ENCODE measurements around the gene ANO9.

ANO9 gene

DNA sequence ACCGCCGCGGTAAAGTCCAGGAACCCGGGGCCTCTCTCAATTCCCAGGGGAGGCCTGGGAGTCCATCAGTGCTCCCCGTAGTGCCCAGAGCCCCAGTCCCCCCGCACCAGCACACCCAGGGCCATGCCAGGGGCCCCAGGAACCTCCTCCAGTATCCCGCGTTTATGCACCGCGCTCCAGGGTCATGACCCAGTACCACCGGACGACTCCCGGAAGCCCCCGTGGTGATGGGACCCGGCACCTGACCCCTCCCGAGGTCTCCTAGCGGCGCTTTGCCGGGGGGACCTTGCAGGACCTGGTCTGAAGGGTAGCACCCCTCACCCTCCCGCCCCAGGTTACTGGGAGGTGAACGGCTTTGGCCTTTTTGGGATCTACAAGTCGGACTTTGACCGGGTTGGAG is 61.3 kb downstream of the ANO9 start:
- DNase-seq, result no peak

DNA sequence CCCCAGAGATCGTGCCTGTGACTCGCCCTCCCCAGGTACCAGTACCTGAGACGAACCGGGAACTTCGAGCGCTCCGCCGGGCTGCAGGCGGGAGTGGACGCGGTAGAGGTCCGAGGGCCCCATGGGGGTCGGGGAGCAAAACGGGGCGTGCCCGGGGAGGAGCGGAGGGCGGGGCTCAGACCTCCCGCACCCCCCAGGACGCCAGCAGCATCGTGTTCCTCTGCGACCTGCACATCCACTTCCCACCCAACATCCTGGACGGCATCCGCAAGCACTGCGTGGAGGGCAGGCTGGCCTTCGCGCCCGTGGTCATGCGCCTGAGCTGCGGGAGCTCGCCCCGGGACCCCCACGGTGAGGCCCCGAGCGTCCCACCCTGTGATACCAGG is 61.7 kb downstream of the ANO9 start:
- DNase-seq, result no peak

DNA sequence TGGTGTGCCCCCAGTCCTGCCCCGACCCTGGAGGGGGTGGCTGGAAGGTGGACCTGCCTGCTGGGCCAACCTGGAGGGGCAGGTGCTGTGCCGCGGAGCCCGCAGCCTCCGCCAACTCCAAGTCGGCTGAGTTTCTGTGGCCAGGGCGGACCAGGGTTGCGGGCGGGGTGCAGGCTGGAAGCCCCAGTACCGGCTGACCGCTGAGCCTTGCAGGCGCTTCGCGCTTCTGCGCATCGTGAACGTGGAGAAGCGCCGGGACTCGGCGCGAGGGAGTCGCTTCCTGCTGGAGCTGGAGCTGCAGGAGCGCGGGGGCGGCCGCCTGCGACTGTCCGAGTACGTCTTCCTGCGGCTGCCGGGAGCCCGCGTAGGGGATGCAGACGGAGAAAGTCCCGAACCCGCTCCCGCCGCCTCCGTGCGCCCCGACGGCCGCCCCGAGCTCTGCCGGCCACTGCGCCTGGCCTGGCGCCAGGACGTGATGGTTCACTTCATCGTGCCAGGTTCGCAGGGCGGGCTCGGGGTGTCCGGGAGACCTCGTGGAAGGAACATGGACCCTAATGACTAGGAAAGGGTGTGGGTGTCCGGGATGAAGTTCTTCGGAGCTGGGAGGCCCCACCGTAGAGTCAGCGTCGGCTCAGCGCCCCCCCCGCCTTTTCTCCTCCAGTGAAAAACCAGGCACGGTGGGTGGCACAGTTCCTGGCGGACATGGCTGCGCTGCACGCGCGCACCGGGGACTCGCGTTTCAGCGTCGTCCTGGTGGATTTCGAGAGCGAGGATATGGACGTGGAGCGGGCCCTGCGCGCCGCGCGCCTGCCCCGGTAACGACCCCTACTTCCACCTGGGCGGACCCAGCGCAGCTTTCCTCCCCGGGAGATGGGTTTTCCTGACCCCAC is 62.4 kb downstream of the ANO9 start:
- no peak for DNase-seq

DNA sequence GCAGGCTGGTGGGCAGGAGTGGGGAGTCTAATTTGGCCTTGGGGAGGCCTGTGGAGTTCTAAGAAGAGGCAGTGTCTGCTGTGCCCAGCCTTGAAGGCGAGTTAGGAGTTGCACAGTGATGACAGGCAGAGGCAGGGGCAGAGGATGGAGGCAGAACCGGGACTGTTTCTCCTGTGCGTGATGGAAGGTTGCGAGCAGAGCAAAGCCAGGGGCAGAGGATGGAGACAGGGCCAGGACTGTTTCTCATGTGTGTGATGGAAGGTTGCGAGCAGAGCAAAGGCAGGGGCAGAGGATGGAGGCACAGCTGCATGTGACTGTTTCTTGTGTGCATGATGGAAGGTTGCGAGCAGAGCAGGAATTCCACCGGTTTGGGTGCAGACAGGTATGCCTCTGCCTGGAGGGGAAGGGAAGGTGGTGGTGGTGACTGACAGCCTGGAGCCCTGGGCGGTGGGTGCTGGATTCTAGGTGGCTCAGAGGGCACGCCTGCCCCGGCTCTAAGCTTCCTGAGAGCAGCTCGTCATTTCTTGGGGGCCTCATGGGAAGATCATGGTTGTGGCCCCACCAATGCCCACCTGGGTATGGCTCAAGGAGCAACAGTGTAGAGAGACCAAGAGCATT is 63.8 kb downstream of the ANO9 start:
- DNase-seq, result no peak

DNA sequence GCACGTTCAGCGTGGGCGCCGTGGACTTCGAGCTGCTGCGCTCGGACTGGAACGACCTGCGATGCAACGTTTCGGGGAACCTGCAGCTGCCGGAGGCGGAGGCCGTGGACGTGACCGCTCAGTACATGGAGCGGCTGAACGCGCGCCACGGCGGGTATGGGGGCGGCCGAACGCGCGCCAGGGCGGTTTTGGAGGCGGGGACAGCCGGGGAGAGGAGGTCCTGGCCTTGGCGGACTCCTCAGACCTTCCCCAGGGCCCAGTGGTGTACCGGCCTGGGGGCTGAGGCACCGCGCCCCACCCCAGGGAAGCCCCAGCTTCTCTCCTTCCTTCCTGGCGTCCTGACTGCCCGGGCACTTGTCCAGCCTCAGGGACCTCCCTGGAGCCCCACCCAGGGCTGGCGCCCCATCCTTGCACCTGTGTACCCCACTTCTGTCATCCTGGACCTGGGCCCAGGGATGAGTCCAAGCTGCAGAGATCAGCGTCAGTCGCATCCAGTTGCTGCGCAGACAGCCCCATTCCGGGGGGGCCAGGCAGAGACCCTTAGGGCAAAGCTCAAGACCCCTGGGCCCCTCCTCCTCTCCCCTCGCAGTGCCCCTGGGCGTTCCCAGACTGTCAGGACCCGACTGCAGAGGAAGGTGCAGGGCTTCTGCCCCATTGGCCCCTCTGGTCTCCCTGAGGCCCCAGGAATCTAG is 64.5 kb downstream of the ANO9 start:
- DNase-seq, result no peak

DNA sequence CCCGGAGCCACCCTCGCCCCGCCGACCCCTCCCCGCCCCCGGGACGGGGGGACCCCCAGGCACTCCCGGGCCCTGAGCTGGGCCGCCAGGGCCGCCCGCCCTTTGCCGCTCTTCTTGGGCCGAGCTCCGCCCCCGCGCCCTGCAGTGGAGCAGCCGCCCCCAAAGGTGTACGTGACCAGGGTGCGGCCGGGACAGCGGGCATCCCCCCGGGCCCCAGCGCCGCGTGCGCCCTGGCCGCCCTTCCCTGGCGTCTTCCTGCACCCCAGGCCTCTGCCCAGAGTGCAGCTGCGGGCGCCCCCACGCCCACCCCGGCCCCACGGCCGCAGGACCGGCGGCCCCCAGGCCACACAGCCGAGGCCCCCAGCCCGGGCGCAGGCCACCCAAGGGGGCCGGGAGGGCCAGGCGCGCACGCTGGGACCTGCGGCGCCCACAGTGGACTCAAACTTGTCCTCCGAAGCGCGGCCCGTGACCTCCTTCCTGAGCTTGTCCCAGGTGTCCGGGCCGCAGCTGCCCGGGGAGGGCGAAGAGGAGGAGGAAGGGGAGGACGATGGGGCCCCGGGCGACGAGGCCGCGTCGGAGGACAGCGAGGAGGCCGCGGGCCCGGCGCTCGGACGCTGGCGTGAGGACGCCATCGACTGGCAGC is 65.2 kb downstream of the ANO9 start:
- no peak for DNase-seq

DNA sequence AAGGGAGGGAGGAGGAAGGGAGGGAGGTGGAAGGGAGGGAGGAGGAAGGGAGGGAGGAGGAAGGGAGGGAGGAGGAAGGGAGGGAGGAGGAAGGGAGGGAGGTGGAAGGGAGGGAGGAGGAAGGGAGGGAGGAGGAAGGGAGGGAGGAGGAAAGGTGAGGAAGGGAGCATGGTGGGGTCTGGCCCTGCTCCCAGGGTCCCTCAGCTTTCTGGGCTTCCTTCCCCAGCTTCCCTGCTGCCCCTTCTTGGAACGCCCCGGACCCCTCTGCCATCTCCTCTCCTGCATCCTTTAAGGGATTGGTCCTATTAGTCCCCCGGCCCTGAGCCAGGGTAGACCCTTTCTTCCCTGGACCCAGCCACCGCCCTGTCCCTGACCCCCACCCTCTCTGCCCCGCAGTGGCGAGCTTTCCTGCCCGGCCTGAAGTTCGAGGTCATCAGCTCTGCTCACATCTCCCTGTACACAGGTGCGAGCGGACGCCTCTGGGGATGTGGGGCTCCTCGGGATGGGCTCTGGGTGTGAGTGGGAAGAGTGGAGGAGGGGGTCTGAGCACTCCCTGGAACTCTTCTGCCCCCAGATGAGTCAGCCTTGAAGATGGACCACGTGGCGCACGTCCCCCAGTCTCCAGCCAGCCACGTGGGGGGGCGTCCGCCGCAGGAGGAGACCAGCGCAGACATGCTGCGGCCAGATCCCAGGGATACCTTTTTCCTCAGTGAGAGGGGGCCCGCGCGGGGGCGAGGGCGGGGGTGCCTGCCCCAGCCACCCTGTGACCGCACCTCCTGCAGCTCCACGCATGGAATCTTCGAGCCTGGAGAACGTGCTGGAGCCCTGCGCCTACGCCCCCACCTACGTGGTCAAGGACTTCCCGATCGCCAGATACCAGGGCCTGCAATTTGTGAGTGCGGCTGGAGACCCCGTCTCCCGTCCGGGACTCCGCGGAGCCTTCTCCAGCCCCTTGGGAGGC is 66.5 kb downstream of the ANO9 start:
- DNase-seq, result no peak

DNA sequence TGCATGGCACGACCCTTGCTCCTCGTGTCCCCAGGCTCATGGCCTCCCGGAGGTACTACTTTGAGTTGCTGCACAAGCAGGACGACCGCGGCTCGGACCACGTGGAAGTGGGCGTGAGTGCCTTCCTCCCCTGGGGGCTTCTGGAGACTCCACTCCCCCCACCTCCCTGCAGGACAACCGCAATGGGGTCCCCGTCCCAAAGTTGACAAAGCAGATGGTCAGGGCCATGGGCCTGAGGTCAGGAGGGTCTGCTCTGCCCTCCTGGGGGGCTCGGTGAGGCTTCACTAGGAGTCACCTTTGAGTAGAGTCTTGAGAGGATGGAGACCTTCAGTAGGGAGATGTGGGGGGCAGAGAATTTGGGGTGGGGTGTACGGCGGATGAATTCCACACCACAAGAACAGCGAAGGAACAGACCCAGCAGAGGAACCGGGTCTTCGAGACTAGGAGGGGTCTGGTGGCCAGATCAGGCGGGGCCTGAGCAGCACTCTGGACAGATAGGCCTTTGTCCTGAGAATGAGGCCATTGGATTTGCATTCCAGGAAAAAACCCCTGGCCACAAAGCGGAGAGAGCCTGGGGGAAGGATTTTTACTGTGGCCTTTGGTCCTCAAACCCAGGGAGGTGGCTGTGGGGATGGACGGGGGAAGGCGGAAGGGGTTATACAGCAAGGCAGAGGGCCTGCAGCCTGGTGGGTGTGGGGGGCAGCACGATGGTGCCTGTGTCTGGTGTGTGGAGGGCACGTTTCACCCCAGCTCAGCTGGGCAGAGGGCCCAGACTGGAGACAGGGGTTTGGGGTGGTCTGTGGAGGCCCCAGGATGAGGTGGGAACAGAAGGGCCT is 67.9 kb downstream of the ANO9 start:
- no peak for DNase-seq

DNA sequence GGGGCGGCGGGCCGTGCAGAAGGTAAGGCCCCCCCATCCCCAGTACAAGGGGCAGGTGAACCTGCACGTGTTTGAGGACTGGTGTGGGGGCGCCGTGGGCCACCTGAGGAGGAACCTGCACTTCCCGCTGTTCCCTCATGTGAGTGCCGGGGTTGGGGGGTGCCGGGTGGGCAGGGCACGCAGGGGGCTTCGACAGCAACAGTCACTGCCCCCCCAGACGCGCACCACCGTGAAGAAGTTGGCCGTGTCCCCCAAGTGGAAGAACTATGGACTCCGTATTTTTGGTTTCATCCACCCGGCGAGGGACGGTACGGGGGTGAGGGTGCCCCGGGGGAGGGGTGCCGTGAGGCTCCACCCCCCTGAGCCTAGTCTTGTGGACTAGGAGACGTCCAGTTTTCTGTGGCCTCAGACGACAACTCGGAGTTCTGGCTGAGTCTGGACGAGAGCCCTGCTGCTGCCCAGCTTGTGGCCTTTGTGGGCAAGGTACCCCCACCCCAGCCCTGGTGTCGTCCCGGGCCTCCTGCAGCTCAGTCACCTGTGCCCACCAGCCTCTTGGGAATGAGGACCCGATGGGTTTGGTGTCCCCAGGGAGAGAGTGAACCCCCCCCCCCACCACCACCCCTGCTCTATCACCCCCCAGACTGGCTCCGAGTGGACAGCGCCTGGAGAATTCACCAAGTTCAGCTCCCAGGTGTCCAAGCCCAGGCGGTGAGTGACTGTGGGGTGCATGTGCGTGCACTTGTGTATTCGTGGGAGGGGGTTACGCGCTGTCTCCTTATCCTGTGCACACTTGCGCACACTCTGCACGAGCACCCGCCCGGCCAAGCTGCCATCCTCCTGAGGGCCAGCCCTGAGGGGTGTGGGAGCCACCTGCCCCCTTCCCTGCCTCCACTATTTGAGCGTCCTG is 68.7 kb downstream of the ANO9 start:
- no peak for DNase-seq

DNA sequence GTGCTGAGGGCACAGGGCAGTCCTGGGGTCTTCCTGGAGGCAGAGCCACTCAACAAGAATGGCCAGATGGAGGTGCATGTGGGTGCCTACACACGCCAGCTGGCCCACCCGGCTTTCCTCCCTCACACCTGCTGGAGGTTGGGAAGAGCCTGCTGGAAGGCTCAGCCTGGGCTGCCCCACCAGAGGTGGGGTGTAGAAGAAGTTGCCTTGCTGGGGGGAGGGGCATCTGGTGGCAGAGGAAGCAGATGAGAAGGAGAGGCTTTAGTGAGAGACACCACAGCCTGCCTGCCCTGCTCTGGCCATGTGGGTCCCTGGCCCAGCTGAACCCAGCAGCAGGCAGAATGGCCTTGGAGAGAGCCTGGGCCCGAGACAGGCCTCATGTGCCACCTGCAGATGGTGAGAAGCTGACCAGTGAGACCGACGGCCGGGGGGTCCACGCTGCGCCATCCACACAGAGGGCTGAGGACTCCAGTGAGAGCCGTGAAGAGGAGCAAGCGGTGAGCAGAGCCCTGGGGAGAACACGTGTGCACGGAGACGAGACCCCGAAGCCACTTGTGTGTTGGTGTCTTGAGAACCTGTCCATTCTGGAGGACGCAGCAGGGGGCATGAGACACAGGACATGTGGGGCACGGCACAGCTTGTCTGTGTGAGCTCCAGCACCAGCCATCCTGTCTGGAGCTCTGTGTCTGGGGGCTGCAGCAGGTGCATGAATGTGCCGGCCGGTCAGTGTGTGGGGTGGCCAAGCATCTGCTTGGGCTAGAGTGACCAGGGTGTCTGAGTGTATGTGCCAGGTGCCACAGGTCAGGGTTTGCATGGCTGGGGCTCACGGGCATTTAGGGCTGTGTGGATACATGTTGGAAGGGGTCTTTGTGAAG is 69.9 kb downstream of the ANO9 start:
- no peak for DNase-seq

DNA sequence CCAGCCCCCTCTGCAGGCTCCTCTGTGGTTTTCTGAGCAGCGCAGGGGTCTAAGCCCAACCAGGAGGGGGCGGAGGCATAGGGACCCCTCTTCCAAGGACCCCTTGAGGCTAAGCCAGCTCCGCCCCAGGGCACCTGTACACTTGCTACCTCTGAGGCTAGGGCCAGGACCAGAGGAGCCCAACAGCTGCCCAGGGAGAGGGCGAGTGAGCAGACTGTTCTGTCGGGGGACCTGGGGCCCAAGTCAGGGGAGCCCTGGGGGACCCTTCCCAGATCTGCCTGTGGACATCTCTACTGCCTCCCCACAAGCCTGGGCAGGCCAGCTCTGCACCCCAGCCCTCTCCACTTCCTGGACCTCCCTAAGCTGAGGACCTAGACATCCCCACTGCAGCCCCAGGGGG is 70.8 kb downstream of the ANO9 start:
- DNase-seq, result no peak

DNA sequence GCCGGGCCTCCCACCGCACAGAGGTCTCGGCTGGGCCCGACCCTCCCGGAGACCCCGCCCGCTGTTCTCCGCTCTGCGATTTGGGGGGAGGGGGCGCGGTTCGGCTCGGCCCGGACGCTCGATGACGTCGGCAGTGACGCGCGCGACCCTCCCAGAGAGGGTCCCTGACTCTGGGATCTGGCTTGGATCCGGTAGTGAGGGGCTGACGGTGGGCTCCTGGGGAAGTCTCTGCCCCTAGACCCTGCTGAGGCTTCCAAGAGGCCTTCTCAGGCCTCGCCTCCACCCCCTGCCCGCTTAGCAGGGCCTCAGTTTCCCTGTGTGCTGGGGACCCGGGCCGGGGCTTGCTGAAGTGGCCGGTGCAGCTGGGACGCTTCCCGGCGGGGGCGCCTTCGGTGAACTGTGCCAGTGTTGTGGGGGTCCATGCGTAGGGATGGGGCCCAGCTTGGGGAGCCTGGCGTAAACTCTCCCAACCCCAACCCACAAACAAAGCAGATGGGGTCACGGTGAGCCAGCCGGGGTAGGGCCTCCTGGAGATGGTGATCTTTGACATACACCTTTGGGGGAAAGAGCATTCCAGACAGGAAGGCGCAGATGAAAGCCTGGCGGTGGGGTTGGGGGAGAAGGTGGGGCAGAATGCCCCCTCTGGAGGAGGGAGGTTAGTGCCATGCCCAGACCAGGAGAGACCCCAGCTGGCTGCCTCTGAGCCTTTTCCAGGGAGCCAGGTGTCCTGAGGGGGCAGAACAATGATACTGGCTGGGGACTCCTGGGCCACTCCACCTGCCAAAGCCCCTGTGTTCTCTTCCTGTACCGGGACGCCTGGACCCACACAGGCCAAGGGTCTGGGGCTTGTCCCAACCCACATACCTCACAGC is 71.5 kb downstream of the ANO9 start:
- DNase-seq, result no peak

DNA sequence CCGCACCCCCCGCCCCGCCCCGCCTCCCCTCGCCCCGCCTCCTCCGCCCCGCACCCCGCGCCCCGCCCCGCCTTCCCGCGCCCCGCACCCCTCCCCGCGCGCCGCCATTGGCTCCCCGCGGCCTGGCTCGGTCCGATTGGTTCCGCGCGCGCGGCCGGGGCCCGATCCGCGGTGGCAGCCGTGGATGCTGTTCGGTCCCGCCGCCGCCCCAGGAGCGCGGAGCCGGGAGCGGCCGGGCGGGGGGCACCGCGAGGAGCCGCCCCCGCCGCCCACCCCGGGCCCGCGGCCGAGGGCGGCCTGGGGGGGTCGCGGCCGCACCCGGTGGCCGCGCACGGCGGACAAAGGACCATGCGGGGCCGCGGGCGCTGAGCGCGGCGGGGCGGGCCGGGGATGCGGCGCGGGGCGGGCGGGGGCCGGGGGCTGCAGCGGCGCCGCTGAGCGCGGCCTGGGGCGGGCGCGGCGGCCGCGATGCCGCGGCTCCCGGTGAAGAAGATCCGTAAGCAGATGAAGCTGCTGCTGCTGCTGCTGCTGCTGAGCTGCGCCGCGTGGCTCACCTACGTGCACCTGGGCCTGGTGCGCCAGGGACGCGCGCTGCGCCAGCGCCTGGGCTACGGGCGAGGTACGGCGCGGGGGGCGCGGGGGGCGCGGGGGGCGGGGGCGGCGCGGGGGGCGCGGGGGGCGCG is 72.3 kb downstream of the ANO9 start, which contains the start of gene B4GALNT4:
Gene B4GALNT4 (plus strand): TSS at position 164 of the 683 bp plus-strand sequence. CDS start 305 bp downstream, at position 469.
- peak; percentile 48 for DNase-seq

DNA sequence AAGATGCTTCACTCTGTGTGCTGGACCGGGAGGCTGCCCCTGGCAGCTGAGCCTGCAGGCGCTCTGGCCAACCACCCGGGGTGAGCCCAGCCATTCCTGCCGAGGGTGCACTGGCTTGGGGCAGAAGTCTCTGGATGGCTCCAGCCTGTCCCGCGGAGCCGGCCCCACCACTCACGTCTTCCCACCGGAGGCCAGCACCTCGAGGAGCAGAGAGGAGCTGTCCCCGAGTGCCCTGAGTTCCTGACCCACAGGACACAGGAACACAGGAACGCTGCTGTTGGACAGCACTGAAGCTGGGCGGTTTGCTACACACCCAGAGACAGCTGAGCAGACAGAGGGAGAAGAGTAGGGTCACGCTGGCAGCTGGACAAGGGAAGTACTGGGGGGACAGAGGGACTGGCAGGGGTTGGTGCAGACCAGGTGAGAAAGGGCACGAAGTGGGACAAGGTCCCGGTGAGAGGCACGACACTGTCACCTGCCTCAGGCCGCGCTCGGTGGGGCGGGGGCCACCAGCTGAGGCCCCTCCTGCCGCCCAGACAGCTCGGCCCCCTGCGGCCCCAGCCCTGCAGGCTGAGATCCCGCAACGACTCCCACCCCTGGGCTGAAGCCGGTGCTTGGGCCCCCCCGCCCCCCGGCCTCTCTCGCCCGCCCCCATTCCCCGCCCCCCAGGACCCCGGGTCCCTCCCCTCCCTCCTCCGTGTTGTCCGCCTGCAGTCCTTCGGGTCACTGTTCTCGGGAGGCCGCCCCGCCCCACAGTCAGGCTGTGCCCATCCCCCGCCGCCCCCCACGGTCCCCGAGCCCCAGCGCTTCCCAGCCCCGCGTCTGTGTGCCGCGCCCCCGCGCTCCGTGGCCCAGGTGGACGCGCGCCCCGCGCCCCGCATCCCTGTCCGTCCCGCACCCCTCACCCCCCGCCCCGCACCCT is 73.1 kb downstream of the ANO9 start:
- no peak for DNase-seq

DNA sequence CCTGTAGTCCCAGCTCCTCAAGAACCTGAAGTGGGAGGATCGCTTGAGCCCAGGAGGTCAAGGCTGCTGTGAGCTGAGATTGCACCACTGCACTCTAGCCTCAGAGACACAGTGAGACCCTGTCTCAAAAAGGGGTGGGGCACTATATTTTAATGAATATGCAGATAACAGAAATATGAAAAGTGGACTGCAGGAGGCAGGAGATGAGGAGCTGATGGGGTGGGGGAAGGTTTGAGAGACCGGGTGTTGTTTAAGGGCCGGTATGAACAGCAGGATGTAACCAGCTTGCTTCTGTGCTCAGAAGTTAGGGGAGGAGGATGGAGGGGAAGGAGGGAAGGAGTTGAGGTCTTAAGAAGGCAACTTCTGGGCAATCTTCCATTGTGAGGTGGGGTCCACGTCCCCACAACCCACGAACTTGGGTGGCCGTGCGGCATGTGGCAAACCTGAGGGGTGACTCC is 73.8 kb downstream of the ANO9 start:
- DNase-seq, result no peak
